Pancreas (tissue), 10 donors: ENCODE measurements around the gene HOXA4. TPM values are rescaled to one million over a fixed set of nuclear protein-coding genes. Genes with fewer than 3 reads are reported as not detected.

ENCODE experiments used
- ATAC-seq, 4 donors: fragments of 200-7000 bp; cut with Tn5 transposase; one replicate each; pipeline versions ENCODE4 v1.8.0 to v1.9.1; 2020; ENCODE audit warnings: mild to moderate bottlenecking in 4 of 4, moderate library complexity in 4 of 4
- DNase-seq, 6 donors: peaks; one replicate each; pipeline ENCODE4 v3.0.0-alpha.2; 2020
- FAIRE-seq: peaks from 2 replicates; lab custom pipeline; 2012; peaks lifted over from hg19 to GRCh38; lab: Jason Lieb, UNC
- H3K27ac ChIP-seq, 4 donors: fragments of 200-600 bp; sonication (generic); 1 replicate in 3 of 4; 2 replicates in 1 of 4; pipeline versions ENCODE4 v1.5.0 to v1.8.0; 2020
- H3K27me3 ChIP-seq, 4 donors: fragments of 200-600 bp; one replicate each; pipeline ENCODE4 v1.8.0; 2021
- H3K36me3 ChIP-seq, 3 donors: fragments of 200-600 bp; sonication (generic) in 1 of 3; one replicate each; pipeline versions ENCODE4 v1.5.0 to v1.8.0; 2020 to 2021
- H3K4me1 ChIP-seq, 3 donors: fragments of 200-600 bp; one replicate each; pipeline ENCODE4 v1.8.0; 2021
- H3K4me3 ChIP-seq, 4 donors: fragments of 200-600 bp; sonication (generic) in 2 of 4; one replicate each; pipeline versions ENCODE4 v1.5.0 to v1.8.0; 2020 to 2021
- H3K9me3 ChIP-seq, 4 donors: fragments of 200-600 bp; one replicate each; pipeline ENCODE4 v1.8.0; 2021
- WGBS, 2 donors: extraction: QIAGEN DNeasy Blood & Tissue Kit; methylation state at CpG; one replicate each; pipeline ENCODE4 v1.1.7; 2013; 5-methylcytosine and 5-hydroxymethylcytosine counted together
- intact Hi-C, 3 donors: fragments of 100-400 bp; cut with DNase I; formaldehyde crosslinking; loops; one replicate each; pipeline versions ENCODE4 v1.11.1 to v1.14.2; 2022
- polyA plus RNA-seq, 2 donors: library from polyadenylated mRNA; stranded (reverse); fragments of 200-250 nt; gene quantifications; one replicate each; pipeline ENCODE4 v1.2.3, GENCODE V29; 2013
- total RNA-seq, 6 donors: library from RNA; stranded (reverse); fragmentation: NEBNext Ultra II Directional in 4 of 6; extraction: Animal tissue kit (Norgen Biotek cat#: 25700) in 4 of 6; gene quantifications; one replicate each; pipeline versions ENCODE4 v1.2.1 to v1.2.4, GENCODE V29; 2021 to 2023
- TF ChIP-seq, protein P1 (sequence below), 4 donors: fragments of 200-600 bp; sonication (generic) in 3 of 4; IDR thresholded peaks; one replicate each; pipeline versions ENCODE4 v1.5.0 to v1.8.0; 2021; ENCODE audit warnings: antibody characterized with exemption in 4 of 4
- donor health status: healthy with polysubstance abuse.
- donor health status: DM: no; HTN: no; CAD: no; lungs with moderate emphysema.
- donor health status: DM: no; HTN: no; CAD: no.
- donor health status: control.
- donor health status: control.
- donor health status: Bipolar disorder and iron deficiency.
- donor health status: DM: yes; HTN: yes; CAD: no.
- donor health status: DM: no; HTN: no; CAD: no.
- donor health status: DM: no; HTN: no; CAD: no.
- donor health status: DM: yes; HTN: yes; CAD: no.

Gene HOXA4
- total and polyA plus RNA-seq, 8 donors: 0.19 to 2.4 (median 0.58) TPM

DNA sequence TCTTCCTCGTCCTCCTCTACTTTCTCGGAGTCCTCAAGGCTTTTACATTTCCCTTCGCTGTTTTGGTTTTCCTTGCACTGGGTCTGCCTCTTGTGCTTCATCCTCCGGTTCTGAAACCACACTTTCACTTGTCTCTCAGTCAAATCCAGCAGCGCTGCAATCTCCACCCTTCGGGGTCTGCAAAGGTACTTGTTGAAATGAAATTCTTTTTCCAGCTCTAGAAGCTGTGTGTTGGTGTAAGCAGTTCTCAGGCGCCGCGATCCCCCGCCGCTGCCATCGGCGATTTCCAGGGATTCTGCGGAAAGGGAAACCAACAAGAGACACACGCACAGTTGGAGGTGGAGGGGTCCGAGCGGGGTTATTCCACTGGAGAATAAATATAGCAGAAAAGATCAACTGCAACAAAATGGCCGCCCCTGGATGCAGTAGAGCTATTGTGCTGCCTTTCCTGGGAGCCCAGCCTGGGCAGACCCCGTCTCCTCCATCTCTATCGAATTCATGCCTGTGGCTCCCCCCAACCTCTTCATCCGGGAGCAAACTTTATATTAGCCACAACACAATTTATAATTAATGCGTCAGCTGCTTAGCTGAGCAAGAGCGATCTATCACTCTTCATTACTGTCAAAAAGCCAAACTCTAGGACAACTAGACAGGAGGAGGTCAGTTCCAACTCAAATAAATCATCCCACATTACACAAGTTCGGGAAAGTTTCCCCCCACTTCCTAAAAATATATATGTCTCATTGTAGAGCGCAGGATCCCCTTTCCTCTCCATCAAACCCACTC, 29.2 kb downstream of the HOXA4 start:
- DNase-seq: no peak
- H3K9me3 ChIP-seq: no peaks in the 10 kb centered on the region
- no peak for FAIRE-seq
- H3K36me3 ChIP-seq: no peaks in the 10 kb centered on the region
- intact Hi-C loops: no loop called here
- peaks cover 0 to 8% (median 4%) of the 10 kb centered on the region in 3 donors for H3K4me1 ChIP-seq
- H3K4me3 ChIP-seq: peak overlapping the region in 2 of 4 donors; percentile 5 to 17
- H3K27me3 ChIP-seq: peaks cover 0 to 75% (median 16%) of the 10 kb centered on the region in 4 donors
- ATAC-seq: no peak
- peak overlapping the region in 2 of 4 donors; percentile 44 to 50 for H3K27ac ChIP-seq
- WGBS, 2 donors: 13 to 17% methylated on average over 25 of the region's 25 CpGs
- TF ChIP-seq, protein P1, sequence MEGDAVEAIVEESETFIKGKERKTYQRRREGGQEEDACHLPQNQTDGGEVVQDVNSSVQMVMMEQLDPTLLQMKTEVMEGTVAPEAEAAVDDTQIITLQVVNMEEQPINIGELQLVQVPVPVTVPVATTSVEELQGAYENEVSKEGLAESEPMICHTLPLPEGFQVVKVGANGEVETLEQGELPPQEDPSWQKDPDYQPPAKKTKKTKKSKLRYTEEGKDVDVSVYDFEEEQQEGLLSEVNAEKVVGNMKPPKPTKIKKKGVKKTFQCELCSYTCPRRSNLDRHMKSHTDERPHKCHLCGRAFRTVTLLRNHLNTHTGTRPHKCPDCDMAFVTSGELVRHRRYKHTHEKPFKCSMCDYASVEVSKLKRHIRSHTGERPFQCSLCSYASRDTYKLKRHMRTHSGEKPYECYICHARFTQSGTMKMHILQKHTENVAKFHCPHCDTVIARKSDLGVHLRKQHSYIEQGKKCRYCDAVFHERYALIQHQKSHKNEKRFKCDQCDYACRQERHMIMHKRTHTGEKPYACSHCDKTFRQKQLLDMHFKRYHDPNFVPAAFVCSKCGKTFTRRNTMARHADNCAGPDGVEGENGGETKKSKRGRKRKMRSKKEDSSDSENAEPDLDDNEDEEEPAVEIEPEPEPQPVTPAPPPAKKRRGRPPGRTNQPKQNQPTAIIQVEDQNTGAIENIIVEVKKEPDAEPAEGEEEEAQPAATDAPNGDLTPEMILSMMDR (IDR thresholded peaks at IDR 0.05): no peak

DNA sequence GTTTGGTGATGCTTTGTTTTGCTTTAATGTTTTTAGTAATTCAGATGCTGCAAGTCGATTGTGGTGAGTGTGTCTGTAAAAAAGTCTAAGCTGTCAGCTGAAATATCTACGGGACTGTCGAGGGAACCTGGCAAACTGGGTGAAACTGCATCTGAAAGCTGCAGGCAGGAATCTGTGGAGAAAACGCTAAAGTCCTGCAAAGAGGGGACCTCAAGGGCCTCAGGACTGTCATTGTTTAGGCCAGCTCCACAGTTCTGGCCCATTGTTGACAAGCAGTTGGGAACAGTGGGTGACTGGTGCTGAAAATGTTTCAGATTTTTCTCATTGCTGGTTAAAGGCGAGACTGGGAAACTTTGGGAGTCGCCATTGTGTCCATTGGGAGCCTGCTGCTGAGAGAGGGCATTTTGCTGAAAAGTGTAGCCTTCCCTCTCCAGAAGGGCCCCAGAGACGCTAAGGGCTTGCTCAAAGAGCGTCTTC, 29.8 kb downstream of the HOXA4 start:
- intact Hi-C loops: no loop called here
- no peak overlapping the region for H3K4me3 ChIP-seq
- no peaks in the 10 kb centered on the region for H3K36me3 ChIP-seq
- DNase-seq (no peak), ATAC-seq (no peak), FAIRE-seq (no peak)
- peaks cover 0 to 74% (median 16%) of the 10 kb centered on the region in 4 donors for H3K27me3 ChIP-seq
- peaks cover 0 to 8% (median 4%) of the 10 kb centered on the region in 3 donors for H3K4me1 ChIP-seq
- no peaks in the 10 kb centered on the region for H3K9me3 ChIP-seq
- TF ChIP-seq, protein P1 (IDR thresholded peaks at IDR 0.05): no peak
- peak overlapping the region in 1 of 4 donors; percentile 44 for H3K27ac ChIP-seq
- WGBS, 2 donors: 20 to 29% methylated on average over 8 of the region's 8 CpGs

DNA sequence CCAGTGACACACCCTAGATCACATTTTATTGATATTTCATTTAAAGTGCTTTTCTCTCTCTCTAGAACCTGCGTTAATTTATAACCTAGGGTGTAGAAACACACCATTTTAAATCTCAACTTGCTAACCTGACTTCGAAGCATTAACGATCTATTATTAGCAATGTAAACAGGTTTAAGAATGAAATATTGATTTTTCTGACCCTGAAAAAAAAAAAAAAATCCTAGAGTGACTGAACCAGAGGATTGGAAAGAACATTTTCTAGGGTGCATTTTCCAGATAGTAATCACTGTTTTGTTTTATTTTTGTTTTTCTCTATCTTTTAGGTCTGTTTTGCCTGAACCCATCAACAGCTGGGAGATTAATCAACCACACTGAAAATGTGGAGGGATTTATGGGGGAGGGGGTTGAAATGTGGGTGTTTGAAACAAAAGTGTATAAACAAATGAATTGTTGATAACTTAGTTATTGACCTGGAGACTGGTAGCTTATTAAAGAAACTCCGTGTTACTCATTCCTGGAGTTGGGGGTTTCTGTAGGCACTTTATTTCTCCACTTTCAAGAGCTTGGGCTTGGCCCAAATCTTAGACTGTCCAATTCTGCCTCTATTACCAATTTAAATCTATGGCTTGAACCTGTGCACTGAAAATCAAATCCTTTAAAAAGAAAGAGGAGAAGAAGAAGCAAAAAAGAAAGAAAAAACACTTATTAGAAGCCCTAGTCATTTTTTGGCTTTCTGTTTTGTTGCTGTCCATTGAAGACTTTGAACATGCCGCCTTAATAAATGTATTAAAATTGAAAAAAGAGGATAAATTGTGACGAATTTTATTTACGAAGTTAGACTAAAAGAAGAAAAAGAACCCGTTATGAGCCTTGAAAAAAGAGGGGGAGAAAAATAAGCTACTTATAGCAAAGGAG, 30.8 kb downstream of the HOXA4 start:
- Histone ChIP-seq H3K4me3 (peak overlapping the region in 1 of 4 donors; percentile 26), H3K9me3 (no peaks in the 10 kb centered on the region), H3K27me3 (peaks cover 0 to 66% (median 18%) of the 10 kb centered on the region in 4 donors), H3K27ac (no peak overlapping the region), H3K4me1 (peaks cover 0 to 8% (median 4%) of the 10 kb centered on the region in 3 donors), H3K36me3 (no peaks in the 10 kb centered on the region)
- no peak for DNase-seq
- 20 to 26% methylated on average over 8 of the region's 8 CpGs for WGBS, 2 donors
- ATAC-seq: no peak
- TF ChIP-seq, protein P1 (IDR thresholded peaks at IDR 0.05): no peak
- FAIRE-seq: no peak
- intact Hi-C loops: no loop called here

DNA sequence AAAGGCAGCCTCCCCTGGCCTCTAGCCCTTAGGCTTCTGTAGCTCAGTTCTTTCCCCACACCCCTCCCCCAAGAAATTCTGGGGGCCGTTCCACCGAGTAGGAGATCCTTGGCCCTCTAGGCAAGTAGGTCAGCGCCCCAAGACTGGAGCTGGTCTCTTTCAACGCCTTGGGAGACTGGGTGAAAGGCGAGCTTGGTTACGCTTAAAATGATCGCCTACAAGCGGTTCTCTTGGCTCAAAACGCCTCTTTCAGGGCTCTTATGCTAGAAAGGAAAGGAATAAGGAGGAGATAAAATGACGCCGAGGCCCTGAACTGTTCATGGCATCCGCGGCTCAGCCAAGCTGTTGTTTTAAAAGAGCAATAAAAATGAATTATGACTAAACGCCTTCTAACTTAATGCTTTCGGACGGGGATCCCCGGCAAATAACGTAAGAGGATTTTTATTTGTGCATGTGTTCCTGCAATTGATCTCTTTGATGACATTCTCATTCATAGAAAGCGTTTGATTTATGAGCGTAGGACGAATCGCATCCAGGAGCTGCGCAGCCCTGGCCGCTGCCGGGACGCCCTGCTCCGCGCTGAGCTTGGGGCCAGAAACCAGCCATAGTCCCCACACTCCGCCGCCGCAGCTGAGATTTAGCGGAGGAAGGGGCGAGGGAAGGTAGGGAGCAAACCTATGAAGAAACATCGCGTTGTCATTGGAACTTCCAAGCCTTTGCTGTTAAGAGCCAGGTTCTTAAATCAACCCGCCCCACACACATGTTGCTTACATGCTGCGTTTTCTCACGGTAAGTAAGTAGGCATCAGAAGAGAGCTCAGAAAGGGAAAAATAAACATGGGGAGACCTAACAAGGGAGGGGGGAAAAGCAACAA, 31.7 kb downstream of the HOXA4 start:
- TF ChIP-seq, protein P1 (IDR thresholded peaks at IDR 0.05): no peak
- peak overlapping the region in 2 of 4 donors; percentile 9 to 26 for H3K4me3 ChIP-seq
- no peak for ATAC-seq
- peak in 1 of 6 donors; percentile 15 for DNase-seq
- FAIRE-seq: peak; percentile 86
- intact Hi-C loops: no loop called here
- H3K4me1 ChIP-seq: peaks cover 0 to 8% (median 4%) of the 10 kb centered on the region in 3 donors
- peak overlapping the region in 2 of 4 donors; percentile 16 to 47 for H3K27ac ChIP-seq
- no peaks in the 10 kb centered on the region for H3K36me3 ChIP-seq
- no peaks in the 10 kb centered on the region for H3K9me3 ChIP-seq
- peaks cover 0 to 68% (median 20%) of the 10 kb centered on the region in 4 donors for H3K27me3 ChIP-seq
- 9 to 12% methylated on average over 38 of the region's 38 CpGs for WGBS, 2 donors
